Fibroblast of lung (primary cell): Measurements from ENCODE around the gene ZGRF1. TPM values are rescaled to one million over a fixed set of nuclear protein-coding genes. Genes with fewer than 3 reads are reported as not detected.

Experiments
- DNase-seq, 2 donors: peaks; one replicate each; pipeline versions ENCODE4 v3.0.0 to v3.0.0-alpha.2; 2010; ENCODE audit warnings: low read depth in 2 of 2
- H2AFZ ChIP-seq: 2 replicates; pipeline ENCODE4 v1.5.1; 2012; ENCODE audit warnings: low read length, control low read depth, inconsistent platforms
- H3K27ac ChIP-seq: 2 replicates; pipeline ENCODE4 v1.5.1; 2011; ENCODE audit warnings: low read length, control low read depth; ENCODE audit not compliant: insufficient read depth
- H3K27me3 ChIP-seq: 2 replicates; pipeline ENCODE4 v1.5.1; 2011; ENCODE audit warnings: mild to moderate bottlenecking, low read length; ENCODE audit not compliant: control insufficient read depth, insufficient read depth
- H3K36me3 ChIP-seq: 2 replicates; pipeline ENCODE4 v1.5.1; 2011; ENCODE audit warnings: low read length; ENCODE audit not compliant: control insufficient read depth, insufficient read depth
- H3K4me1 ChIP-seq: 2 replicates; pipeline ENCODE4 v1.5.1; 2011; ENCODE audit warnings: low read length; ENCODE audit not compliant: control insufficient read depth, insufficient read depth; ENCODE audit errors: extremely low read depth
- H3K4me2 ChIP-seq: 2 replicates; pipeline ENCODE4 v1.5.1; 2011; ENCODE audit warnings: low read length, control low read depth; ENCODE audit not compliant: insufficient read depth; ENCODE audit errors: extremely low read depth
- H3K4me3 ChIP-seq, 4 experiments: fragments of 200-600 bp in 1 of 4; sonication (generic) in 1 of 4; replicated peaks in 1 of 4; 2 replicates each; pipeline ENCODE4 v1.5.1; 2011 to 2016; ENCODE audit warnings: low read length in 4 of 4, low read depth in 3 of 4, mild to moderate bottlenecking in 3 of 4, control low read depth in 2 of 4, inconsistent platforms in 1 of 4, mixed read lengths in 1 of 4; ENCODE audit not compliant: insufficient read depth in 1 of 4; ENCODE audit errors: control extremely low read depth in 1 of 4
- H3K79me2 ChIP-seq: 2 replicates; pipeline ENCODE4 v1.5.1; 2012; ENCODE audit warnings: mild to moderate bottlenecking, low read length, inconsistent platforms; ENCODE audit not compliant: control insufficient read depth, insufficient read depth
- H3K9ac ChIP-seq: 2 replicates; pipeline ENCODE4 v1.5.1; 2011; ENCODE audit warnings: mild to moderate bottlenecking, low read length, control low read depth; ENCODE audit not compliant: insufficient read depth
- H3K9me3 ChIP-seq: 2 replicates; pipeline ENCODE4 v1.5.1; 2012; ENCODE audit warnings: low read depth, low read length; ENCODE audit not compliant: control insufficient read depth, insufficient read depth
- H4K20me1 ChIP-seq: 2 replicates; pipeline ENCODE4 v1.5.1; 2011; ENCODE audit warnings: low read length; ENCODE audit not compliant: control insufficient read depth, insufficient read depth; ENCODE audit errors: extremely low read depth
- CTCF ChIP-seq, 2 donors: IDR thresholded peaks in 1 of 2; conservative IDR thresholded peaks in 1 of 2; 1 replicate in 1 of 2; 2 replicates in 1 of 2; pipeline ENCODE4 v1.5.1; 2011 to 2012; ENCODE audit warnings: low read length in 2 of 2, control low read depth in 1 of 2, inconsistent platforms in 1 of 2, low read depth in 1 of 2, mild to moderate bottlenecking in 1 of 2
- EZH2 ChIP-seq: IDR thresholded peaks from 2 replicates; pipeline ENCODE4 v1.5.1; 2012; ENCODE audit warnings: low read length, control low read depth, mild to moderate bottlenecking; ENCODE audit errors: missing control alignments
- polyA plus RNA-seq, 2 donors: library from polyadenylated mRNA; depleted of rRNA in 1 of 2; stranded (reverse) in 1 of 2; unstranded in 1 of 2; fragments of >200 nt; gene quantifications; 2 replicates each; pipeline ENCODE4 v1.2.1, GENCODE V29; 2011 to 2012; ENCODE audit warnings: missing spikeins in 1 of 2
- total RNA-seq: library from RNA; depleted of rRNA; stranded (reverse); fragments of >200 nt; gene quantifications from 2 replicates; pipeline ENCODE4 v1.2.1, GENCODE V29; 2014

ZGRF1 gene
- total and polyA plus RNA-seq, 2 donors (not counting 1 experiment from before 2014, with no cell fraction given): 3.1 to 5.8 TPM

- Histone ChIP-seq H4K20me1 (no peaks in the 10 kb centered on the region), H3K9ac (no peak overlapping the region), H2AFZ (no peak overlapping the region), H3K27ac (no peak overlapping the region), H3K36me3 (no peaks in the 10 kb centered on the region), H3K4me2 (peak overlapping the region; percentile 98), H3K79me2 (no peaks in the 10 kb centered on the region), H3K4me3 (peak overlapping the region in 2 of 4 experiments; percentile 15 to 50), H3K27me3 (peaks cover 83% of the 10 kb centered on the region), H3K9me3 (no peaks in the 10 kb centered on the region), H3K4me1 (peaks cover 6% of the 10 kb centered on the region)
- TF ChIP-seq EZH2 (no peak), CTCF (conservative IDR thresholded peaks at IDR 0.05 in 1 of 2, IDR thresholded peaks at IDR 0.05 in 1 of 2; ENCODE audit: low read depth in 1 of 2, low read length in 2 of 2) (no peak)
- no peak for DNase-seq
Observed at GRCh38 chr4:112514647-112515197, 122.0 kb downstream of the ZGRF1 start.

- Histone ChIP-seq H2AFZ (no peak overlapping the region), H3K4me3 (no peak overlapping the region), H3K27me3 (peaks cover 84% of the 10 kb centered on the region), H3K27ac (no peak overlapping the region), H3K36me3 (no peaks in the 10 kb centered on the region), H3K79me2 (no peaks in the 10 kb centered on the region), H4K20me1 (no peaks in the 10 kb centered on the region), H3K9ac (no peak overlapping the region), H3K4me1 (peaks cover 6% of the 10 kb centered on the region), H3K9me3 (no peaks in the 10 kb centered on the region), H3K4me2 (no peak overlapping the region)
- TF ChIP-seq EZH2 (peak; percentile 84), CTCF (conservative IDR thresholded peaks at IDR 0.05 in 1 of 2, IDR thresholded peaks at IDR 0.05 in 1 of 2; ENCODE audit: low read depth in 1 of 2, low read length in 2 of 2) (no peak)
- DNase-seq: no peak
Observed at GRCh38 chr4:112513971-112514646, 122.6 kb downstream of the ZGRF1 start.

GRCh38 chr4:112511803-112512118 is 124.9 kb downstream of the ZGRF1 start:
- no peak overlapping the region for H3K9ac ChIP-seq
- TF ChIP-seq EZH2 (no peak), CTCF (conservative IDR thresholded peaks at IDR 0.05 in 1 of 2, IDR thresholded peaks at IDR 0.05 in 1 of 2; ENCODE audit: low read depth in 1 of 2, low read length in 2 of 2) (no peak)
- H3K79me2 ChIP-seq: no peaks in the 10 kb centered on the region
- no peaks in the 10 kb centered on the region for H3K9me3 ChIP-seq
- H3K27ac ChIP-seq: no peak overlapping the region
- no peak for DNase-seq
- peaks cover 6% of the 10 kb centered on the region for H3K4me1 ChIP-seq
- H4K20me1 ChIP-seq: no peaks in the 10 kb centered on the region
- H3K4me3 ChIP-seq: no peak overlapping the region
- H3K4me2 ChIP-seq: no peak overlapping the region
- H2AFZ ChIP-seq: no peak overlapping the region
- H3K36me3 ChIP-seq: no peaks in the 10 kb centered on the region
- peaks cover 72% of the 10 kb centered on the region for H3K27me3 ChIP-seq
